Activated CD8-positive, alpha-beta memory T cell treated with anti-CD3 and anti-CD28 coated beads for 48 hours (primary cell): ENCODE data around the gene ALDH3A2.
"Not testable (repeated sequence)": the region's sequence is repeated elsewhere in the genome, so short reads cannot be mapped to it uniquely, and the experiment has no call there.

ENCODE experiments used
- DNase-seq, 3 experiments: peaks; one replicate each; pipeline ENCODE4 v3.0.0-alpha.2; 2020; ENCODE audit warnings: low read depth in 2 of 3, low spot score in 2 of 3

ALDH3A2 gene

DNA sequence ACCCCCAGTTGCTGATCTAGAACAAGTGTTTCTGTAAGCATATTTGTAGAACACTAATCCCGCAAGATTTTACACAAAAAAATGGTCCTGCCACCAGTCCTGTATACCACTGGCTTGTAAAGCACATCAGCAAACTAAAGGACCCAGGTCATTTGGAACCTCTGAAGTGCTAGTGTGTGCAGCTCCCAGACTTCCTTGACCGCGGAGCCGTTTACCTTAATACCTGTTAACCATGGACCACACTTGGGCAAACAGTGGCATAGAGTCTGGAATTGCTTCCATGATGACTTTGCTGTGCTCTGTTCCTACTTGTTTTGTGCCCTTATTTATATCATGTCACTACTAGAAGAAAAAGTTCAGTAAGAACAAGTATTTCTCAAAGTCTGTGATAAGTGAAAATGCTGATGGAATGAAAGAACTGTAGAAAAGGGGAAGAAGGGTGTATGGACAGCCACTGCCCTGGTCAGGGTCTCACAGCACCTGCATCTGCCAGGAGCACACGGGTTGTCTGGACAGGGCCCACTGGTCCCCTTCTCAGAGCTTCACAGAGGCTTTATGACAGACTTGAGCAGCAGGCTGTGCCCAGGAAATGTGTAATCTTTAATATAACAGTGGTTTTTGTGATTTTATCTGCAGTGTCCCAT lies 29.3 kb downstream of the ALDH3A2 start:
- DNase-seq: no peak

DNA sequence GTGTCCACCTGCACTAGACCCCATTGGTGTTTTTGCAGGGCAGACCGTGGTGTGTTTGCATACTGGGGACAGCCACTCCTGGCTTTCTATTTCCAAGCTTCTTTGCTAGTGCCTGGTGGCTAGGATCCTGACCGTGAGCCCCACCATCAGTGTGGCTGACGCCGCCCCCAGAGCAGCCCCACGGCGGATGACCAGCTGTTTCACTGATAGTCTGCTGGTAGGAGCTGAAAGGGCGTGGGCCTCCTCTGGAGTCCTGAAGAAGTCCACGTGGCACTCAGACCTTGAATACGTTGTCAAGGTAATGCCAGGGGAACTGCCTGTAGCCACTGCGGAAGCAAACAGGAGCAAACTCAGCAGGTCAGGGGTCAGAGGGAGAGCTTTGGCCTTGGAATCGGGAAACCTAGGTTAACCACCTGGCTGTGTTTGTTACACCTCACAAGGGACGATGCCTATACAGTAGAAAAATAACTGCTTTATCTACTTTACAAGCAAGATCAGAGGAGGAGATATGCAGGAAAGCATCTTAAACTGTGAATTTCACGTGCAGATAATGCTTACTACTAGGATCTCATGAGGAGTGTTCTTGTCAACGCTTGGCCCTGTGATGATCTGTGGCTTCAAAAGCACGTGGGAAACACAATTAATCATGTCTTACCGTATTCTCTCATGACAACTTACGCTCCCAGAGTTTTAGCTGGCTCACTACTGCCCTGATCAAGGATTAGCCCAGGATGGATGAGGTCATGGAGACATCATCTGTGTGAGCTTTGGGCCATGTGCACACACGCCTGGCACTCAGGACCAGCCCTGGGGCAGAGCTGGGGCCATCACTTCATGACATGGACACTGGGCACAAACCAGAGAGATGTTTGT lies 30.3 kb downstream of the ALDH3A2 start:
- DNase-seq: no peak

DNA sequence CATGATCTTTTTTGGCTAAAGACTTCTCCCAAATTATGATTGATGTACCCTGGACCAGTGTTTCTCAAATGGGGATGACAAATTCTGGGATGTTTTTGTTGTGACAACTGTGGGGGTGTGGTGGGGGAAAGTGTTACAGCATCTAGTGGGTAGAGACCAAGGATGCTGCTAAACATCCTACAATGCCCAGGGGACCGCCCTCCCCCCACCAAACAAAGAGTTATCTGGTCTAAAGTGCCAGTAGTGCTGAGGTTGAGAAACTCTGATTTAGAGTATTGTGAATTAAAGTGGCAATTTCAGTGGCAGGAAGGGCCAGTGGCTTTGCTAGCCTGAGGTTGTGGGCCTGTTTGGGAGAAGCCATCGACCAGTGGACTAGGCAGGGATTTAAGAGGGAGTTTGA lies 34.6 kb downstream of the ALDH3A2 start:
- DNase-seq: no peak

DNA sequence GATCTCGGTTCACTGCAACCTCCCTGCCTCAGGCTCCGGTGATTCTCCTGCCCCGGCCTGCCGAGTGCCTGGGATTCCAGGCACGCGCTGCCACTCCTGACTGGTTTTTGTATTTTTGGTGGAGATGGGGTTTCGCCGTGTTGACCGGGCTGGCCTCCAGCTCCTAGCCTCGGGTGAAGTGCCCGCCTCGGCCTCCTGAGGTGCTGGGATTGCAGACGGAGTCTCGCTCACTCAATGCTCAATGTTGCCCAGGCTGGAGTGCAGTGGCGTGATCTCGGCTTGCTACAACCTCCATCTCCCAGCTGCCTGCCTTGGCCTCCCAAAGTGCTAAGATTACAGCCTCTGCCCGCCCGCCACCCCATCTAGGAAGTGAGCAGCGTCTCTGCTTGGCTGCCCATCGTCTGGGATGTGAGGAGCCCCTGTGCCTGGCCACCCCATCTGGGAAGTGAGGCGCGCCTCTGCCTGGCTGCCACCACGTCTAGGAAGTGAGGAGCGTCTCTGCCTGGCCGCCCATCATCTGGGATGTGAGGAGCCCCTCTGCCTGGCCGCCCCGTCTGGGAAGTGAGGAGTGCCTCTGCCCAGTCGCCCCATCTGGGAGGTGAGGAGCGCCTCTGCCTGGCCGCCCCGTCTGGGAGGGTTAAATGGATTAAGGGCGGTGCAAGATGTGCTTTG lies 36.5 kb downstream of the ALDH3A2 start:
- not testable (repeated sequence) for DNase-seq

DNA sequence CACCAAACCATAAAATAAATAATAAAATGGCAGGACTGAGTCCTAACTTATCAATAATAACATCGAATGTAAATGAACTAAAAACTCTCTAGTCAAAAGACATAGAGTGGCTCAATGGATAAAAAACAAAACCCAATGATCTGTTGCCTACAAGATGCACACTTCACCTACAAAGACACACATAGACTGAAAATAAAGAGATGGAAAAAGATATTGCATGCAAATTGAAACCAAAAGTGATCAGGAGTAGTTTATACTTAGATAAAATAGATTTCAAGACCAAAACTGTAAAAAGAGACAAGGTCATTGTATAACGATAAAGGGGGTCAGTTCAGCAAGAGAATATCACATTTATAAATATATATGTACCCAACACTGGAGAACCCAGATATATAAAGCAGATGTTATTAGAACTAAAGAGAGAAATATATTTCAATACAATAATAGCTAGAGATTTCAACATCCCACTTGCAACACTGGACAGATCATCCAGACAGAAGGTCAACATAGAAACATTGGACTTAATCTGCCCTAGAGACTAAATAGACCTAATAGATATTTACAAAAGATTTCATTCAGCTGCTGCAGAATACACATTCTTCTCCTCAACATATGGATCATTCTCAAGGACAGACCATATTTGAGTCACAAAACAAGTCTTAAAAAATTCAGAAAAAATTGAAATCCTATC lies 38.0 kb downstream of the ALDH3A2 start:
- DNase-seq: no peak

DNA sequence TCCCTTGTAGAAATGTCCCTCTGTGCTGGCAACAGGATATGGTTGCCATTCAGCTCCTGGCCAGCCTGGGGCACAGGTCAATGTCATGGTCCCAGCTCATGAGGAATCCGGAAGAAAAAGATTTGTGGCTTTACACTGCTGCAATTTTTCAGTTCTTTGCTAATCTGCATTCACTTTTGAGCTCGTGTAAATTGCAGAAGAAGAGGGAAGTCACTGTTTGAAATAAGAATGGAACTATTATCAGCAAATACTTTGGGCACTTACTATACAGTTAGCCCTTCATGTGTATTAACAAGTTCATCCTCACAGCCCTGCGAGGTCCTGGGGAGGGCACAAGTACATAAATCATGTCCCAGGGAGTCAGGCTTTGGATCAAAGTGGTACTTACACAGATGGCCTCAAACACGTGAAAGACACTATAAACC lies 53.7 kb downstream of the ALDH3A2 start:
- no peak for DNase-seq

DNA sequence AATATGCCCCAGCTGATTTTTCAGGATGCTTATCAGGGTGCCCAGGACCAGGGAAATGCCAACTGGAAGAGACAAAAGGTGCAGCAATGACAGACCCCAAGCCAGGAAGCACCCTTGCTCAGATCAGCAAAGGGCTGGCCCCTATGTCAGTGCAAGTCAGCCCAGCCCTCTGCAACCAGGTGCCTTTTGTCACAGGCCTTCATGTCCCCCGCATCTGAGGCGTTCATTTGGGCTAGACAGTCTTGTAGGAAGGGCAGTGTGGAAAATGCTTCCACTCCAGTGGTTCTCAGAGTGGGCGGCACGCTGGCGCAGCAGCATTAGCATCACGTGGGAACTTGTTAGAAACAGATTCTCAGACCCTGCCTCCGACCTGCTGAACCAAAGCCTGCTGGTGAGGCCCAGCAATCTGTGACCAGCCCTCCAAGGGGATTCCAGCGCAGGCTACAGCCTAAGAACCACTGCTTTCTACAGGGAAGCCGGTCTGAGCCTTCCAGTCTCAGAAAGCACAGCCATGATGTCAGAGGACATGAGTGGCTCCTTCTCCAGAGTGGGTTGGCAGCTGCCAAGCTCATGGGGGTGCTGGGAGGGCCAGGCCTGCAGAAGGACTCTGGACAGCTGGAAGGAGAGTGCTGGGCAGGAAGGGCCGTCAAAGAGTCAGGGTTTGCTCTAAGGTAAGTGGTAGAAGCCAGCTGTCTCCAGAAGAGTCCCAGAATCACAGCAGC lies 54.7 kb downstream of the ALDH3A2 start:
- no peak for DNase-seq

DNA sequence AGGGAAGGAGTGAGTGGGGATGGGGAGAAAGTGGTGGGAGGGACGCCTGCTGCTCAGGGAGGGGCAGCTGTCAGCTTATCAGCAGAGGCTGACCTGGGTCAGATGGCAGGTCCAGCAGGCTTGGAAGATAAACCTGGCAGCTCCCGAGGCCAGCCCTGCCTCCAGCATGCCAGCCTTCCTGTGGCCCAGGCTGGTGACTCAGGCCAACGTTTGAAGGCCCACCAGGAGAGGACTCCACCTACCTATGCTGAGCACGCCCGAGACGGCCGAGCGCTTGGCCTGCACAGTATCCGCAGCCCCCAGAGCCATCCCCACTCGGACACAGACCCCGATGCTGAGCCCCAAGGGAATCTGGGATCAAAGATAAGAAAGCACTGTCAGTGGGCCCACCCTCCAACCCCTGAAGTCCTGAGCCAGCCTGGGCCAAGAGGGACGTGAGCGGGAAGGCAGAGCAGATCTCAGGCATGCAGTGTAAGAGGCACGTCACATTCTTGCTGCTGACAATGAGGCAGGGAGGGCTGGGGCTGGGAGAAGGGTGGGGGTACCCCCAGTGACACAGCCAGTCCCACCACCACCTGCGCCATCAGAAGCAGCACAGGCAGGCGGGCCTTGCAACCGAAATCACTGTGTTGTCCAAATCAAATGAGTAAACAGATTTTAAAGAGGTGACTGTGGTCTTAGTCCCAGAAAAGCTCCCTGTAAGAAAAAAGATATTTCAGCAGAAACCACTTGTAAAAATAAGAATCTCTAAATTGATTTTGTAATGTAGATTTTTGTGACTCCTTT lies 55.5 kb downstream of the ALDH3A2 start:
- no peak for DNase-seq

DNA sequence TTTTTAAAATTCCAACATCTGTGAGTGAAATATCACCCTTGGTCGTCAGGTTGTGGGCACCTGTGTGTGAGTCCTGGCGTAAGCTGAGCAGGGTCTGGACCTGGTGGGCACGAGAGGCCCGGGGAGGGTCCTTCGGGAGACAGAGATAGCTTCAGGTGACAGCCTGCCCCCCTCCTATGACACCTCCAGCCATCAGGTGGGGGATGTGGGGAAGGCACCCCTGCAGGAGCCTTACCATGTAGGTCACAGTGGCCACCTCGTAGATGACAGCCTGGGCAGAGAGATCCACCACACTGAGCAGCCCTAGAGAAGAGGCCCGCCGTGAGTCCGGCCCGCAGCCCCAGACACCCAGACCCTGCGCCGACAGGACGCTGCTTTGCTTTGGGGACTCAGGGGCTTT lies 56.6 kb downstream of the ALDH3A2 start:
- DNase-seq: no peak

DNA sequence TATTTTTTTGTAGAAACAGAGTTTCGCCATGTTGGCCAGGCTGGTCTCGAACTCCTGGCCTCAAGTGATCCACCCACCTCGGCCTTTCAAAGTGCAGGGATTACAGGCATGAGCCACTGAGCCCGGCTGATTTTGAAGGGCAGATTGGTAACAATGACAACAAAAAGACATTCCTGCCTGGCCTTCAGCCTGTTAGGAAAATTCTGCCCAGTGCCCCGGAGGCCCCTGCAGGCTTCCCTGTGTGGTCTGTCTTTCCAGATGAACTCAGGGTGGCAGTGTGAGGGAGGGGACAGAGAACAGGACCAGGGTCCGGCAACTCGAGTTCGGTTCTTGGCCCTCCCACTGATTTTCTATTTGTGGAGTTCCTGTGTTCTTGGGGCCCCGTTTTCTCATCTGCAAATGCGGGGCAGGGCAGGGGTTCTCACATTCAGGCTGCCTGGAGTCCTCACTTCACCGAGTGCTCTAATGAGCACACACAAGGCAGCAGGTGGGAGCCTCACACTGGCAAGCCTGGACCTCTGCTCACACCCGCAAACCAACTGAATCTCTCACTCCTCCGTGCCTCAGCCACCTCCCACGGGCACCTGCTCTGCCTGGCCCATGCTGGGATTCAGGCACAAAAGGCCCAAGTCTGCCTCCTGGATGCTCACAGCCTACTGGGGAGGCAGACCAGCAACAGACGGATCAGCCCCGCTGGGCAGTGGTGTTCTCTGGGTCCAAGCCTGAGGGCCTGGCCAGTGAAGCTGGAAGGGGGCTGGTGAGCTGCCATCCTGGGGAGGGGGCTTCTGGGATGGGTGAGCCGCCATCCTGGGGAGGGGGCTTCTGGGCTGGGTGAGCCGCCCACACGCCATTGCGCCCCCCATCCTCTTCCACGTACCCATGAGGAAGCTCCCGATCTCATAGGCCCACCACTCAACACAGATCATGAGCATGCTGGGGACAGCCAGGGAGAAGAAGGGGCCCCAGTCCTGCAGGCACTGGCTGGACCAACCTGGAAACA lies 57.5 kb downstream of the ALDH3A2 start:
- DNase-seq: no peak

DNA sequence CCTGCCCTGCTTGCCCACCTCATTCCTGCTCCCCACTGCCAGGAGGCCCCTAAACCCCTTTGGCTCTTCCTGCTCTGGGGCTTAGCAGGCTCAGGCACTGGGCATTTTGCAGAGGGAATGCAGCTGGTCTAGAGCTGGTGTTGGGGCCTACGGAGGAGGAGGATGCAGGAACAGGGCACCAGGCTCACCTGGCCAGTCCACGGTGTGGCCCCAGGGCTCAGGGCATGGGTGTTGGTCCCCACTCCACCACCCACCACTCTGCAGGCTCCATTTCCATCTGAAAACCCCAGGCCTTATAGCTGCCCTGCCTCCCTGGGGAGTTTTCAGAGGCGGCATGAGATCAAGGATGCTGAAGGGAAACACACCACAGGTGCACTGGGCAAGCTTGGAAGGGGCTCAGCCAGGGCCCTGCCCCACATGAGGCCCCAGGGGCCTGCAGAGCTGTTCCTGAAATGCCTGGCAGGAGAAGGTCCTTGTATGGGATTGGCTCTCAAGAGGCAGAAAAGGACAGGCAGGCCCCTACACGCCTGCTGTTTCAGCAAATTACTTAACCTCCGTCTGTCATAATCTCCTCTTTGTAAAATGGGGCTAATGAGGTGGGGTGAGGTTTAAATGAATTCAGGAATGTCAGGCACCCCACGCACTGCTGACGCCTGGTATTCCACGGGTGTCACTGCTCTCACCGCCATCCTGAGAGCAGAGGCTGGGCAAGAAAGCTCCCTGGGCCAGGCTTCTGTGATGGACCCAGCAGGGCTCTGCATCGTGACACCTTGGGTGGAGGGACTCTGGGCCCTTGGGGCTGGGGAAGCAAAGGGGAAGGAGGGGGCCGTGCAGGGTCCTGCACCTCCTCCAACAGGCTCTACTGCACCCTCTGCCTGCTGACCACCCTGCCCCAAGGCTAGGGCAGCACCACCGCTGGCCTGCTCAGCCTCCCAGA lies 58.5 kb downstream of the ALDH3A2 start:
- DNase-seq: no peak

DNA sequence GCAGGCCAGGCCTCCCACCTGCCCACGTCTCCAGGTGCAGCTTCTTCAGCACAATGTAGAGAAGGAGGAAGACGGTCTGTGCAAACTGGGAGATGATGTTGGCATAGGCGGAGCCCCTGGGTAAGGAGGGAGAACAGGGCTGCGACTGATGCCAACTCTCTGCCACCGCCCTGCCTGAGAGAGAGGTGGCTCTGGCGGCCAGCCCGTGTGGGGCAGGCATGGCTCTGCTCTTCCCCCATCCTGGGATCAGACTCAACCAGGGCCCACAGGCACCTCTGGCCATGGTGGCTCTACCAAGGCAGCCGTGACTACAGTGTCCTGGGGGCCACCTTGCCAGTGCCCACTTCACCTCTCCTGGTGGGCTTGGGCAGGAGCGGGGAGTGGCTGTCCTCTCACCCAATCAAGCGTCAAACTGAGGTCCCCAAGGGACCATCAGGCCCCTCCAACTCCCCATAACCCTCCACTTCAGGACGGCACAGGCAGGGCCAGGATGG lies 59.2 kb downstream of the ALDH3A2 start:
- DNase-seq: no peak

DNA sequence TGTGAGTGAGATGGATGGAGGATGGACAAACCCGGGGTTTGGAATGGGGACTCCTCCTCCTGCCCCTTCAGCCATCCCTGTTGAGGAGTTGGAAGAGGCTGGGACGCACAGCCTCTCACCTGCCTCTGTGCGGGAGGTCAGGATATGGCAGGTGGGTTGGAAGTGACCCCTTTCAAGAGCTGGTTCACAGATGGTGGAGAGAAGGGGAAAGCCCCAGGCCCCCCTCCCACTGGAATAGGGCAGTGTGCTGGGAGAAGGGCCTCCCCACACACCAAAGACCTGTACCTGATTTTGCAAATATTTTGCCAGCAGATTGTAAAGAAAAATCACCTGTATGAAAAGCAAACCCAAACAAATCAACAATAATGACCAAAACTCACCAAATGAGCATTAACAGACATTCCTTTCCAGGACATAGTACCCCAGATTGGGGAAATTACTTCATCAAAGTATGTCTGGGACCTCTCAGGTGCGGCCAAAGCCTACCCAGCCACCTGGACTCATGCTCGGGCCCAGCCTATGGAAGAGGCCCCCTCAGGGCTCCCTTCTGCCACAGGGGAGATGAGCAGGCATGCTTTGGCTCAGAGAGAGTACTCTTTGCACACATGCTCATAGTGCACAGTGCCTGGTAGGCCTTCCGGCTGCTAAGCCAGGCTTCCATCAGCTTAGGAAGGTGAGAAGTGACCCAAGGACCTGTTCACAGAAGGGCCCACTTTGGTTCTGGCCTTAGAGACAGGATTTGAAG lies 60.1 kb downstream of the ALDH3A2 start:
- DNase-seq: no peak

DNA sequence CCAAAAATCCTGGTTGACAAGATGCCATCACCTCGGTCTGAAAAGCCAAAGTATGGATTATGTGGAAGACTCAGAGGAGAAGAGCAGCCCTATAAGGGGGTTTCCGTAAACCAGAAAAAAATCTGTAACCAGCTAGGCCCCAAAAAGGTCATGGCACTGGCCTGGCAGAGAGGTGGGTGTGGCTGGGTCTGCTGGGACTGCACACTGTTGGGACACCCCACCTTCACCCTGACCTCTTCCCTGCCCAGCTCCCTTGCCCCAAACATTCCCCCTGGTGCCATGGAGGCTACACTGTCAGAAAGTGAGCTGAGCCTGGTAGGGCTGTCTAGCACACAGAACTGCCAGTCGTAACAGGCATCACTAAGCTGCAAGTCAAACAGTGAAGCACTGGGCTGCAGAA lies 61.3 kb downstream of the ALDH3A2 start:
- DNase-seq: no peak

DNA sequence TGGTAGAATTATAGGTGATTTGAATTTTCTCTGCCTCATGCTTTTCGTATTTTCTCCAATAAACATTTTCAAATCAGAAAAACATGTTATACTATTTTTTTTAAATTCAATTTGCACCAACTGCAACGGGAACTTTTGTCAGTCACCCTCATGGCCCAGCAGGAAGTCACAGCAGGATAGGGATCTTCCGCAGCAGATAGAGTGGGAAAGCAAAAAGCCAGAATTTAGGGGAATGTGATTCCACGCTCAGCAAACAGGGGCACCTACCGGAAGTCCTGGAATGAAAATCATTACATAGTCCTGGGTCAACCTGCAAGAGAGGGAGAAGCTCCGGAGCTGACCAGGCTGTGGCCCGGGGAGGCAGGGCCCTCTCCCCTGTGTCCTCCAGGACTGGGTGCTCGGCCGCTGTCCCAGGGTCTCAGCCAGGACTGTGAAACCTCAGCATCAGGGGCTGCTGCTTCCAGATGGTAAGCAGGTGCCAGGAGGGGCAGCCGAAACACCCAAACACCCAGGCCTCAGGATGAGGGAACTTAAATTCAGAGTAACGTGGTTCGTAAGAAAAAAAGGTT lies 64.0 kb downstream of the ALDH3A2 start:
- no peak for DNase-seq

DNA sequence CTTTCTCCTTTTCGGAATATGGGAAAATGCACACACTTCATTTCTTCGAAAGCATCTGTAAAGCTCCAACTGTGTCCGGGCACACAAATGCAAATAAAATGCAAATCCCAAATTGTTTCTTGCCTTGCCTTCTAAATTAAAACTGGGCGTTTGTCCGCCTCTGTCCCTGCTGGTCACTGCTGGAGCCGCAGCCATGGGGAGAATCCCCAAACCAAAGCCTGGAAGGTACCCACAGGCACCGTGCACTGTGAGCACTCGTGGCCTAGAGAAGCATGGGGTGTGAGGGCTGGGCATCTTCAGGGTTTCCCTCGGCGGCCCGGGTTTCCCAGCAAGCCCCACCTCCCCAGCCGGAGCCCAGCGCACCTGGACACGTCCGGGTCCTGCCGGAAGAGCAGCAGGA lies 64.9 kb downstream of the ALDH3A2 start:
- no peak for DNase-seq
